GM19238 (cell line): ENCODE measurements around the gene TTC29.
"Not testable (repeated sequence)": the region's sequence is repeated elsewhere in the genome, so short reads cannot be mapped to it uniquely, and the experiment has no call there.

Experiments used
- DNase-seq: peaks from one replicate; pipeline ENCODE4 v3.0.0; 2011; ENCODE audit warnings: low spot score; ENCODE audit not compliant: insufficient read length

TTC29 gene

DNA sequence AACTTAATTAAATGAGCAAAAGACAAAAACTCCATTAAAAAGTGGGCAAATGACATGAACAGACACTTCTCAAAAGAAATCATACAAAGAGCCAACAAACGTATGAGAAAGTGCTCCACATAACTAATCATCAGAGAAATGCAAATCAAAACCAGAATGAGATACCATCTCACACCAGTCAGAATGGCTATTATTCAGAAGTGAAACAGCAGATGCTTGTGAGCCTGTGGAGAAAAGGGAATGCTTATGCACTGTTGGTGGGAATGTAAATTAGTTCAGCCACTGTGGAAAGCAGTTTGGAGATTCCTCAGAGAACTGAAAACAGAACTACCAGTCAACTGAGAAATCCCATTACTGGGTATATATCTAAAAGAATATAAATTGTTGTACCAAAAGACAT is 222.1 kb downstream of the TTC29 start:
- DNase-seq, result not testable (repeated sequence)

DNA sequence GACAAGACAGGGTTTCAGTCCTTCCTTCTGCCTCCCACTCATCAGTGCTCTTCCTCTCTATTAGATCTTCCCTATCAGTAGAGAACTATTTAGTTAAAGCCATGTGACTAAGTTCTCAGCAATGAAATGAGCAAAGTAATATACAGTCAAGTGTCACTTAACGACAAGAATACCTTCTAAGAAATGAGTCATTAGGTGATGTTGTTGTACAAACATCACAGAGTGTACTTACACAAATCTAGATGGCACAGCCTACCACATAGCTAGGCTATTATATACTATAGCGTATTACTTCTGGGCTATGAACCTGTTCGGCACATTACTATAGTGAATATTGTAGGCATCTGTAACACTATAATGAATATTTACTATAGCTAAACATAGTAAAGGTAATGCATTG is 235.7 kb downstream of the TTC29 start:
- DNase-seq, result no peak

DNA sequence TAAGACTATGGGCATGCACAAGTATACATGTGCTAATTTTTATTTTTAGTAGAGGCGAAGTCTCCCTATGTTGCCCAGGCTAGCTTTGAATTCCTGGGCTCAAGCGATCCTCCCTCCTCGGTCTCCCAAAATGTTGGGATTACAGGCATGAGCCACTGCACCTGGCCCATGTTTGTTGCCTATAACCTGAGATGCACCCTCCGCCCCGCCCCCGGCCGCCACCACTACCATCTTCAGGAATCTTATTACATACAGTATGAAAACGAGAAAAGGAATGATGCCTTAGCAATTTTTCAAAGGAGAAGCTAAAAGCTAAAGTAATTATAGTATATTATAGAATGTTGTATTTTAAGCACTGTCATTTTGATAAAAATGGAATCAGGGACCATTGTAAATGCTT is 245.8 kb downstream of the TTC29 start:
- DNase-seq, result no peak

DNA sequence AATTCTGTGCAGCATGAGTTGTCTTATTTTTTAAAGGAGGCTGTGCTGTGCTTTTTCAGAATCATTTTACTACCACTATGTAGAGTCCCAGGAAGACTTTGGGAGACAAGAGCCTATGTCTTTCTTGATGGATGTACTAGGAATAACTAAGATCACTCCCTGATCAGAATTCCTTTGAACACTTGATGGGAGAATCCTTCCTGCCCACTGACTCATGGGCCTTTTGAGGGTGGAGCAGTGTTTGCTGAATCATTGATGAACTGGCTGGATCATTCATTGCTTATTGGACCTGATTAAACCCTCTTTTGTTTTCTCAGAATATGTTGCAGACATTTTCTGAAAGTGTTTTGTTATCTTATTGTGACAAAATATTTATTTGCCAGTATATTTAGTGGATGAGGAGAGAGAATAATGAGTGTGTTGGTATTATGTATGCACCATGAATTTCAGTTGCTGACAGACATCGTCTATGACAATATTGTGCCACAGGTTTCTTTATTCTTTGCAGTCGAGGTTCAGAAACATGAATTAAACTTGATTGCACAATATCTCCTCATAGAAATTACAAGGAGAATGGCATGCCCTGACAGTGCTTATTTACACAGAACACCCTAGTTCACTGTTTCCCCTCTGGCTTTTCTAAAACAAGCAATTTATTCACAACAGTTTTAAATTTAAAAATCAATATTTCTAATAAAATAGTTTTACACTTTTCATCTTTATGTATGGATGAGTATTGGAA is 270.7 kb downstream of the TTC29 start:
- DNase-seq, result no peak

DNA sequence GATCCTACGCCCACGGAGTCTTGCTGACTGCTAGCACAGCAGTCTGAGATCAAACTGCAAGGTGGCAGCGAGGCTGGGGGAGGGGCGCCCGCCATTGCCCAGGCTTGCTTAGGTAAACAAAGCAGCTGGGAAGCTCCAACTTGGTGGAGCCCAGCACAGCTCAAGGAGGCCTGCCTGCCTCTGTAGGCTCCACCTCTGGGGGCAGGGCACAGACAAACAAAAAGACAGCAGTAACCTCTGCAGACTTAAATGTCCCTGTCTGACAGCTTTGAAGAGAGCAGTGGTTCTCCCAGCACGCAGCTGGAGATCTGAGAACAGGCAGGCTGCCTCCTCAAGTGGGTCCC is 281.7 kb downstream of the TTC29 start:
- DNase-seq, result not testable (repeated sequence)

DNA sequence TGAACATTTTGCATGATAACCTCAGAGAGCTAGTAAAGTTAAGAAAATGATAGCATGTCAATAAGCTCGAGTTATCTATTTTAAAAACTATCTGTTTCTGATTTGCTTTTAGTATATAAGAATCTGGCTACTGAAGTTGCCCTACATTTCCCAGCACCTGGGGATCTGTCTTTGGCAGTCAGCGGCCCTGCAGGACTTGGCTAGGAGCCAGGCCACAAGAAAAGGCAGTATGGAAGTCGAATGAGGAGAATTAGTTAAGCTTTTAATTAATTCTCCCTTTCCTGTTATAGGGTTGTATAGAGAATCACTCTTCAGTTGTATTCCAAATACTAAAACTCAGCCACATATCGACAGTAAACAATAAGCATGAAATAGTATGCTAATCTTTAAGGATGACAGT is 284.3 kb downstream of the TTC29 start:
- DNase-seq, result no peak
